ENCODE results near the gene LRMDA. TPM values are rescaled to one million over a fixed set of nuclear protein-coding genes. Genes with fewer than 3 reads are reported as not detected.

Gene LRMDA
- total and polyA plus RNA-seq, 2 of the 13 experiments (the other 11 are each of a cell fraction or from before 2014, with no cell fraction given) = 13.4 to 22.0 TPM

- Histone ChIP-seq H3K4me1 (ENCODE audit: insufficient read depth, low read length) (peaks cover 16% of the 10 kb centered on the region; the same call in 1 of the 2 replicates), H3K4me3 (replicated peaks in 1 of 3; ENCODE audit: insufficient read depth in 1 of 3, low read depth in 2 of 3, low read length in 3 of 3) (no peak overlapping the region), H3K27me3 (ENCODE audit: control insufficient read depth in 1 of 2, insufficient read depth in 2 of 2, low read length in 2 of 2) (no peaks in the 10 kb centered on the region), H2AFZ (ENCODE audit: low read length) (no peak overlapping the region), H3K79me2 (ENCODE audit: insufficient read depth, low read length) (peaks cover 2% of the 10 kb centered on the region), H3K9ac (ENCODE audit: insufficient read depth, low read depth, low read length) (no peak overlapping the region), H3K27ac (ENCODE audit: extremely low read length, insufficient read depth, low read length) (no peak overlapping the region), H3K36me3 (replicated peaks in 1 of 2; ENCODE audit: control insufficient read depth in 1 of 2, insufficient read depth in 2 of 2, low read length in 2 of 2) (0 out of 5 replicates have a peak, but pooled peaks cover 2 to 7% of the 10 kb centered on the region in 2 experiments), H3K4me2 (ENCODE audit: low read depth, low read length) (no peak overlapping the region), H4K20me1 (ENCODE audit: insufficient read depth, low read length) (no peaks in the 10 kb centered on the region), H3K9me3 (ENCODE audit: low read length) (no peaks in the 10 kb centered on the region)
- ChIA-PET POLR2A (no interaction called here), CTCF (ENCODE audit: low intra/inter-chr PET ratio, low total read pairs) (no interaction called here)
- BruUV-seq (replicated peaks) = no TSS peak
- in situ Hi-C loops (cut with HindIII; ENCODE audit: extremely low pct_ligation_motif_present, low pct_unique_long_range_greater_than_20kb) (no loop called here), intact Hi-C loops (cut with micrococcal nuclease; ENCODE audit: unreplicated experiment) (no loop called here)
- TF ChIP-seq MTA1 (CRISPR knock-in tag; IDR thresholded peaks at IDR 0.05; ENCODE audit: borderline replicate concordance) = no peak
- no peak for TF ChIP-seq NAIF1 (CRISPR knock-in tag; IDR thresholded peaks at IDR 0.05; ENCODE audit: borderline replicate concordance)
- no peak for TF ChIP-seq FOSL1 (CRISPR knock-in tag; IDR thresholded peaks at IDR 0.05; ENCODE audit: borderline replicate concordance)
- peak; percentile 98 for TF ChIP-seq ZNF12 (CRISPR knock-in tag; IDR thresholded peaks at IDR 0.05)
- TF ChIP-seq ATM (IDR thresholded peaks at IDR 0.05; ENCODE audit: borderline replicate concordance) = no peak
- TF ChIP-seq SYNCRIP (IDR thresholded peaks at IDR 0.05; ENCODE audit: insufficient read depth, low read depth, low read length) = no peak
- TF ChIP-seq ZNF253 (CRISPR knock-in tag; IDR thresholded peaks at IDR 0.05; ENCODE audit: borderline replicate concordance) = no peak
- TF ChIP-seq HES4 (CRISPR knock-in tag; IDR thresholded peaks at IDR 0.05; ENCODE audit: borderline replicate concordance) = no peak
- peak; percentile 33; the same call in 1 of the 2 replicates for TF ChIP-seq ATF7 (IDR thresholded peaks at IDR 0.05)
- TF ChIP-seq ATF7 (CRISPR knock-in tag; IDR thresholded peaks at IDR 0.05) = no peak
- no peak for TF ChIP-seq EP300 (IDR thresholded peaks at IDR 0.05; ENCODE audit: low read depth in 2 of 2, low read length in 2 of 2)
- TF ChIP-seq EP300 (CRISPR knock-in tag; IDR thresholded peaks at IDR 0.05; ENCODE audit: borderline replicate concordance) = no peak
- no peak for TF ChIP-seq ZNF224 (CRISPR knock-in tag; IDR thresholded peaks at IDR 0.05)
- no peak for TF ChIP-seq JUND (CRISPR knock-in tag; IDR thresholded peaks at IDR 0.05)
- no peak for TF ChIP-seq ATAD3A (CRISPR knock-in tag; IDR thresholded peaks at IDR 0.05)
- no peak for TF ChIP-seq NFE2L2 (IDR thresholded peaks at IDR 0.05; ENCODE audit: low read length)
- DNase-seq (ENCODE audit: low spot score) (no peak), FAIRE-seq (no peak), ATAC-seq (no peak)
These were observed 42.7 kb downstream of the LRMDA start for GRCh38 chr10:75474106-75474505.

Data from HepG2 (cell line).